H7 (cell line): ENCODE results near the gene TINAGL1. TPM values are rescaled to one million over a fixed set of nuclear protein-coding genes. Genes with fewer than 3 reads are reported as not detected.
"Not testable (repeated sequence)": the region's sequence is repeated elsewhere in the genome, so short reads cannot be mapped to it uniquely, and the experiment has no call there.

Experiments used
- DNase-seq: peaks from one replicate; pipeline ENCODE4 v3.0.0; 2012
- H3K27me3 ChIP-seq: 2 replicates; pipeline ENCODE4 v1.6.0; 2011; ENCODE audit warnings: mild to moderate bottlenecking, low read length; ENCODE audit not compliant: control insufficient read depth, insufficient read depth
- H3K36me3 ChIP-seq: replicated peaks from 2 replicates; pipeline ENCODE4 v1.5.1; 2011; ENCODE audit warnings: low read length; ENCODE audit not compliant: control insufficient read depth, insufficient read depth
- H3K4me3 ChIP-seq: 2 replicates; pipeline ENCODE4 v1.5.1; 2011; ENCODE audit warnings: low read depth, mild to moderate bottlenecking, control low read depth, low read length, moderate library complexity; ENCODE audit not compliant: insufficient read depth
- total RNA-seq: library from RNA; depleted of rRNA; stranded (reverse); fragments of >200 nt; shearing (Covaris generic); gene quantifications from 2 replicates; pipeline ENCODE4 v1.2.3, GENCODE V29; 2014

The TINAGL1 gene
- total RNA-seq, 1 experiment from 2014 or later: 11.5 TPM

DNA sequence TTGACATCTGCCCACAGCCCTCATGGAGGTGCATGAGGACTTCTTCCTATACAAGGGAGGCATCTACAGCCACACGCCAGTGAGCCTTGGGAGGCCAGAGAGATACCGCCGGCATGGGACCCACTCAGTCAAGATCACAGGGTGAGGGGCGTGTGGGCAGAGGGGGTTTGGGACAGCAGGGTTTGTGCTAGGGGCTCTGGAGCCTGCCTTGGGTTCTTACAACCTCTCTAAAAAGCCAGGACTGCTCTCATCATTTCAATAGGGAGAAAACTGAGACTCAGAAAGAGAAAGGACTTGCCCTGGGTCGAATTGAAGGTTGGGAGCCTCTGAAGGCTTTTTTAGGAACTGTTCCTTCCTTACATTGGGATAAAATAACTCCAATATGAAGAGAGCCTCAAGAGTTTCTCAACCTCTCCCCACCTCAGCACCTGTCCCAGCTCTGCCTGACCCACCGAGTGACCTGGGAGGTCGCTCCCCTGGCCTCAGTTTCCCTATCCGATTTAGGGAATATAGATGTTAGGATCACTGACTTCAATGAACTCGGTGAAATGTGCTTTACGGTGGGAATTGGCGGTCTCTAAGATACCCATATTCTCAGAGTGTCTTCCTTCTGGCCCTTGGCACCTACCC, 9.5 kb downstream of the TINAGL1 start:
- Histone ChIP-seq H3K27me3 (peaks cover 7% of the 10 kb centered on the region), H3K36me3 (no peaks in the 10 kb centered on the region), H3K4me3 (no peak overlapping the region)
- no peak for DNase-seq

DNA sequence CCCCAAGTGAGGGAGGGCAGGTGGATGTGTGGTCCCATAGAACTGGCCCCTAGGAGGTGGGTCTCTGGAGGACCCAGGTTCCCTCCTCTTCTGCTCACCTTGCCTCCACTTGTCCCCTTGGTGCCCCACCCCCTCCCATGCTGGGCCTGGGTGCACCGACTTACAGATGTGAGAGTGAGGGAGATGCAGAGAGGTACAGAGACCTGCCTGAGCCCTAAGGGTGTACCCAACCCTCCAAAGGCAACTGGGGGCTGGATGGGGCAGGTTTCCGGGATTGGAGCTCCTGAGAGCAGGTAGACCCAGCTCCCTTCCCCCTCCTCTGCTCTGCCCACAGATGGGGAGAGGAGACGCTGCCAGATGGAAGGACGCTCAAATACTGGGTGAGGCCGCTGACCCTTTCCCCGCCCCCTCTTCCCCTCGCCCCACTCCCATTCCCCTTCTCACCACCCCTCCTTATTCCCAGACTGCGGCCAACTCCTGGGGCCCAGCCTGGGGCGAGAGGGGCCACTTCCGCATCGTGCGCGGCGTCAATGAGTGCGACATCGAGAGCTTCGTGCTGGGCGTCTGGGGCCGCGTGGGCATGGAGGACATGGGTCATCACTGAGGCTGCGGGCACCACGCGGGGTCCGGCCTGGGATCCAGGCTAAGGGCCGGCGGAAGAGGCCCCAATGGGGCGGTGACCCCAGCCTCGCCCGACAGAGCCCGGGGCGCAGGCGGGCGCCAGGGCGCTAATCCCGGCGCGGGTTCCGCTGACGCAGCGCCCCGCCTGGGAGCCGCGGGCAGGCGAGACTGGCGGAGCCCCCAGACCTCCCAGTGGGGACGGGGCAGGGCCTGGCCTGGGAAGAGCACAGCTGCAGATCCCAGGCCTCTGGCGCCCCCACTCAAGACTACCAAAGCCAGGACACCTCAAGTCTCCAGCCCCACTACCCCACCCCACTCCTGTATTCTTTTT, 10.3 kb downstream of the TINAGL1 start:
- DNase-seq: no peak
- Histone ChIP-seq H3K36me3 (no peaks in the 10 kb centered on the region), H3K4me3 (peak overlapping the region; percentile 10; the same call in 1 of the 2 replicates), H3K27me3 (peaks cover 7% of the 10 kb centered on the region)

DNA sequence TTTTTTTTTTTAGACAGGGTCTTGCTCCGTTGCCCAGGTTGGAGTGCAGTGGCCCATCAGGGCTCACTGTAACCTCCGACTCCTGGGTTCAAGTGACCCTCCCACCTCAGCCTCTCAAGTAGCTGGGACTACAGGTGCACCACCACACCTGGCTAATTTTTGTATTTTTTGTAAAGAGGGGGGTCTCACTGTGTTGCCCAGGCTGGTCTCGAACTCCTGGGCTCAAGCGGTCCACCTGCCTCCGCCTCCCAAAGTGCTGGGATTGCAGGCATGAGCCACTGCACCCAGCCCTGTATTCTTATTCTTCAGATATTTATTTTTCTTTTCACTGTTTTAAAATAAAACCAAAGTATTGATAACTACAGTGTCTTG, 11.0 kb downstream of the TINAGL1 start:
- not testable (repeated sequence) for H3K36me3 ChIP-seq, H3K4me3 ChIP-seq, DNase-seq, H3K27me3 ChIP-seq

DNA sequence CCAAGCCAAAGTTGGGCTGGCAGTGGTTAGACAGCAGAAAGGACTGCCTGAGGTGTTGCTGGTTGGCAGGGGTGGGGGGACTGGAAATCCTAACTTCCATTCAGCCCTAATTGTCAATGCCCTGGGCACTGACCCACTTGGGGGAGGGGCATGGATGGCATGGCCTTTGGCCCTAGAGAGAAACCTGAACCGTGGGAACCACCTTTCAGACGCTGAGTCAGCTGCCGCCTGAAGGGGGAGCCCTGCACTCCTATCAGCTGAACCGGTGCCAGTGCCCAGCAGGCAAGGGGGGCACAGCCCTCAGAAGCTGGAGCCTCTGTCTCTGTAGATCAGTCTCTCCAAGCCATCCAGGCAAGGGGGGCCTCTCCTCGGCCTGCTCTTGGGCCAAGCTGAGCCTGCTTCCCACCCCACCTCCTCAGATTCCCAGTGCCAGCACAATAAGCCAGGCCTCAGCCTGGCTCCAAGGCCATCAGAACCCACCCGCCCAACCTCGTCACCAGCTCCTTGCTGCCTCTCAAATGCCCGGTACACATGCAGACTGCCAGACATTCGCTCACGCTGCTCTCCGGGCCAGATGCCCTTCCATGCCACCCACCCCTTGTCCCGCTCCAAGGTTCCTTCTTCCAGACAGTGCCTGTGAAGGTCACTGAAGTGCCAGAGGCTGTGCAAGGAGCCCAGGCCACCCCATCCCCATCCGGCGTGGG, 11.6 kb downstream of the TINAGL1 start:
- H3K27me3 ChIP-seq: peaks cover 7% of the 10 kb centered on the region
- H3K4me3 ChIP-seq: no peak overlapping the region
- DNase-seq: peak; percentile 95
- H3K36me3 ChIP-seq: no peaks in the 10 kb centered on the region

DNA sequence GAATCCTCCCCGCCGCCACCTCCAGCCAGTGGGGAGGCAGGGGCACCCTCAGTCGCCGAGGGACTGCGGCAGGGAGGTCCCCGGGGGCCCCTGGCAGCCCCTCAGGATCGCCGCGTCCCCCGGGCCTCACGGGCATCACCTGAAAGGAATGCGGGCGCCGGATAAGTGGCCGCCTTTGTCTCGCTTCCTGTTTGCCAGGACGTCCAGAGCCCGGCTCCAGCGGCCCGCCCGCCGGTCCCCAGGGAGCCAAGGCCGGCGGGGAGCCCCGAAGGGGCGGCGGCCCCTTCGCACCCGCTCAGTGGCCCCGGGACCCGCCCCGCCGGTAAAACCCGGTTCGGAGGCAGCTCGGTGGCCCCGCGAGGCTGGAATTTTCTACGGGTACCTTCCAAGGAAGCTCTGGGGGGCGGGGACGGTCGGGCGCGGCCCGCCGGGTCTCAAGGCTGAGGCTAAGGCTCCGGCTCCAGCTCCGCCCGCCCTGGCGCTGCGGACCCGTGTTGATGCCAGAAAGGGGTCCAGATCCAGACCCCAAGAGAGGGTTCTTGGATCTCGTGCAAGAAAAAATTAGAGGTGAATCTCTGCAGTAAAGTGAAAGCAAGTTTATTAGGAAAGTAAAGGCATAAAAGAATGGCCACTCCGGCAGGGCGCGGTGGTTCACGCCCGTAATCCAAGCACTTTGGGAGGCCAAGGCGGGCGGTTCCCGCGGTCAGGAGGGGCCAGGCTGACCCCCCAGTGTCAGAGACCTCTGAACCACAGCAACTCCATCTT, 12.6 kb downstream of the TINAGL1 start:
- Histone ChIP-seq H3K27me3 (peaks cover 7% of the 10 kb centered on the region), H3K4me3 (peak overlapping the region; percentile 32), H3K36me3 (no peaks in the 10 kb centered on the region)
- DNase-seq: peak; percentile 88

DNA sequence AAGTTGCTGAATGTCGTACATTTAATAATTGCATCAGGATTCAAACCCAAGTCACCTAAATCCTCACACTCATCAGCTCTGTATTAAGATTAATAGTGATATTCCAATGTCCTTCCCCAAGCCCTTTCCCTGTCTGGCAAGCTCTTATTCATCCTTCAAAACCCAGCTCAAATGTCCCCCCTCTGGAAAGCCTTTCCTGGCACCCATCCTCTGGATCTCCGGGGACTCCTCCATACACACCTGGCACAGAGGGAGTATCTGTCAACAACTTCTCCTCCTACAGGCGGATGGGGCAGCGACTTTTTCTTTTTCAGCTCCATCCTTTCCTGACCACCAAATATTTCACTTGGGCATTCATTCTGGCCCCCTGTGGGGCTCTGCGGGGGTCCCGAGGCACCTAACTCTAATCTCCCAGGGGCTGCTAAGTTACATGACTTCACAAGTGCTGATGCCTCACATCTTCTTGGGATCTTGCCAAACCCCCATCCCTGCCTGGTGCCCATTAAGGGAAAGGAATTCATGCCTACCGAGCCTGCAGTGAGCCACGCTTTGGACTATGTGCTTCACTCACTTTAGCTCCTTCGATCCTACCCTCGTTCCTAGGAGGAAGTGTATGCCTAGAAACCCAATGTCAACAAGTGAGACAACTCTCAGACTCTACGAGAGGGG, 15.2 kb downstream of the TINAGL1 start:
- no peak for DNase-seq
- Histone ChIP-seq H3K4me3 (no peak overlapping the region), H3K27me3 (peaks cover 7% of the 10 kb centered on the region), H3K36me3 (no peaks in the 10 kb centered on the region)

DNA sequence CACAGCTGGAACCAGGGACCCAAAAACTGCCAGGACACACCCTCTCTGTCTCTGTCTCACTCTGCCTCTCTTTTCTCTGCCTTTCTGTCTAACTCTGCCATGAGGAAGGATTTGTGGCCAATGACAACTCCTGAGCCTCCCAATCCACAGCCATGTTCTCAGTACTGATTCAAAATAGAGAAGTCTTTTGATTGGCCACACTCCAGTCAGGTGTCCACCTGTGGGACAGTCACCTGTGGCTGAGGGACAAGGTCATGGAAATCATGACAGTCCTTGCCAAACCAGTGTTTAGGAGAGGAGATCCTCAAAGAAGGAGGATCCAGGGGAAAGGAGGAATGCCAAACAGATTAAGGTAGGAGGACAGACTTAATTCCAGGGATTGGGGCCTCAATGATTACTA, 15.8 kb downstream of the TINAGL1 start:
- no peaks in the 10 kb centered on the region for H3K36me3 ChIP-seq
- no peak for DNase-seq
- no peak overlapping the region for H3K4me3 ChIP-seq
- H3K27me3 ChIP-seq: peaks cover 7% of the 10 kb centered on the region

DNA sequence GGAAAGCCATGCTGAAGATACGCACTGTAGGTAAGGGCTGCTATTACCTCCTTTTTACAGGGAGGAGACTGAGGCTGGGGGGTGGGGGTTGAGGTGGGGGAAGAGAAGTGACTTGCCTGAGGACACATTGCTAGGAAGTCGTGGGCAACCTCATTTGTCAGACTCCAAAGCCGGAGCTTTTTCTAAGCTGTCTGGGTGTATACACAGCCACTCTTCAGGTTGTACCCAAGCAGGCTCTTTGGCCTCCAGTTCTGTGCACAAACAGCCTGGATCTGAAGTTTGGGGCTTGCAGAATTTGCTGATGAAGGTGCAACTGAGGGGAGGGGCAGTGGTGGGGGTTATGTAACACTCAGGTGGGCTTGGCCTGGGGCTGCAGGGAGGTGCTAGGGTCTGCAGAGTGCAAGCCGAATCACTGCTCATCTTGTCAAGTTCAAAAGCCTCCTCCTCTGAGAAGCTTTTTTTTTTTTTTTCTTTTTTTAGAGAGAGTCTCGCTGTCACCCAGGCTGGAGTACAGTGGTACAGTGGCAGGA, 16.9 kb downstream of the TINAGL1 start:
- H3K4me3 ChIP-seq: no peak overlapping the region
- peaks cover 4% of the 10 kb centered on the region for H3K27me3 ChIP-seq
- H3K36me3 ChIP-seq: no peaks in the 10 kb centered on the region
- no peak for DNase-seq

DNA sequence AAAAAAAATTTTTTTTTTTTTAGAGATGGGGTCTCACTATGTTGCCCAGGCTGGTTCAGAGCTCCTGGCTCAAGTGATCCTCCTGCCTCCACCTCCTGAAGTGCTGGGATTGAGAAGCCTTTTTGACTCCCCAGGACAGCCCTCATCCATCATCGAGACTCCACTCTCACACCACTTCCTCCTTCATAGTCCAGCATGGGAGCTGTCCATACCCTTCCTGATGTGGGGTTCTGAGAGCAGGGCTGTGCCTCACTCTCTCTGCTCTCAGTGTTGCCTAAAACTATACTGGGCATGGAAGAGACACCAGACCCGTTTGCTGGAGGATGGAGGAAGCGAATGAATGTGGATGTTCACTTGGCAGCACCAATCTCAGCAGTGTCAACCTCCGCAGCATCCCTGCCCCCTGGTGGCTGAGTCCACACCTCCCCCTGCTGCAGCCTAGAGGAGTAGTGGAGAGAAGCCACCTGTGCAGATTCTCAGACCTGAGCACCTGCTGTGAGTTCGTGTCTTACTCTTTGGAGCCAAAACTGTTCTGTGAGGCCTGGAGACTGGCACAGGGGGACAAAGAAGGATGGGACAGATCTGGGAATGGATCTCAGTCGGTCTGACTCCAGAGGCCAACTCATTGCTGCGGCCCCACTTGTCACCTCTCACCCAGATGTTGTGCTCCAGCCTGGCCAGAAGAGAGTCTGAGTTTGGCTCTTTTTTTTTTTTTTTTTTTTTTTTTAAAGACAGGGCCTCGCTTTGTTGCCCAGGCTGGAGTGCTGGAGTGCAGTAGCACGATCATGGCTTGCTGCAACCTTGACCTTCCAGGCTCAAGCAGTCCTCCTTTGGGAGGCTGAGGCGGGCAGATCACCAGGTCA, 17.7 kb downstream of the TINAGL1 start:
- DNase-seq: peak; percentile 85
- H3K27me3 ChIP-seq: peaks cover 3% of the 10 kb centered on the region
- no peaks in the 10 kb centered on the region for H3K36me3 ChIP-seq
- H3K4me3 ChIP-seq: no peak overlapping the region

DNA sequence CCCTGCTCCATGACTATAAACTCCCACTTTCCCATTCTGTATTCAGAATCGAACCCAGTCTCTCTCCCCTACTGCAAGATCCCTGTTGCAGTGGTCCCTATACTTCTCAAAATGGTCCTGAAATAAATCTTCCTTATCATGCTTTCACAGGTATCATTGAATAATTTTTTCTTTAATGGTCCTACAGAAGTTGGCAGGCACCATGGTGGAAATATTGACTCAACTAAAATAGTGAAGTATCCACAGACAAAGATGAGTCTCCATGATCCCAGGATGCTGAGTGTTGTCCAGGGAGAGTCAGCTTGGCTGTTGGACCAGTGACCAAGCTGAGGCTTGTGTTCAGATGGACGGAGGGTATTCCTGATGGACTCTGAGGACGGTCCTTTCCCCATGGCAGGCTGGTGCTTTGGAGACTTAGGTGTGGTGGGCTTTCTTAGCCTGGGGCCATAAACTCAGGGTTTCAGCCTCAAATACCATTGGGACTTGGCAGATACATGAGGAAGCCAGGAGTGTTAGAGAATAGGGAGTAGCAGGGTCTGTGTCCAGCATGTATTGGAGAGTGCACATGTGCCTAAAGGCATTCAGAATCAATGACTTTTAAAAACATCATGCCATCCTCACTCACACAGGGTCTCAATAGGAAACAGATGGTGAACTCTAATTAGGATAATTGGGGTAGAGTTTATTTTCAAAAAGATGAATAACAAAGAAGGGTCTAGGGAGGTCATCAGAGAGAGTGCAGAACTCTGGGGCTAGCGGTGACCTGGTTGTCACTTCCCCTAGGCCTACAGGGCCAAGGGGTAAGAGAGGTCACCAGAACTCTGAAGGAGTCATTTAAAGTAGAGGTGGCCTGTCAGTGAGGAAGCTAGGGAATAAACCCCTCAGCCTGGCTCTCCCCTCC, 19.8 kb downstream of the TINAGL1 start:
- Histone ChIP-seq H3K36me3 (no peaks in the 10 kb centered on the region), H3K4me3 (no peak overlapping the region), H3K27me3 (no peaks in the 10 kb centered on the region; the same call in 1 of the 2 replicates)
- no peak for DNase-seq

DNA sequence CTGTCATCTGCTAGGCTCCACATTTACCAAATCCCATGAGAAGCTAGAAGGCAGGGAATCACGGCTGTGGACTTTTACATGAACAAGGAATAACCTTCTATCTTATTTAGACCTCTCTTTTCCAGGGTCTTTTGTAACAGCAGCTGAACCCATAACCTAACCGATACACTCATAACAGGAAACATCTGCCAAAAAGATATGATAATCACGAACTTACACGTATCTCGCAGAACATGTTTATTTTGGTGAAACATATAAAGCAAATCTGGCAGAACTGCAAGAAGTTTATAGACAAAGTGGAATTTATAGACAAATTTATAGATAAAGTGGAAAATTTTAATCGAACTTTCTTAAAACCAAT, 20.4 kb downstream of the TINAGL1 start:
- H3K4me3 ChIP-seq: no peak overlapping the region
- no peak for DNase-seq
- H3K27me3 ChIP-seq: no peaks in the 10 kb centered on the region; the same call in 1 of the 2 replicates
- no peaks in the 10 kb centered on the region for H3K36me3 ChIP-seq

DNA sequence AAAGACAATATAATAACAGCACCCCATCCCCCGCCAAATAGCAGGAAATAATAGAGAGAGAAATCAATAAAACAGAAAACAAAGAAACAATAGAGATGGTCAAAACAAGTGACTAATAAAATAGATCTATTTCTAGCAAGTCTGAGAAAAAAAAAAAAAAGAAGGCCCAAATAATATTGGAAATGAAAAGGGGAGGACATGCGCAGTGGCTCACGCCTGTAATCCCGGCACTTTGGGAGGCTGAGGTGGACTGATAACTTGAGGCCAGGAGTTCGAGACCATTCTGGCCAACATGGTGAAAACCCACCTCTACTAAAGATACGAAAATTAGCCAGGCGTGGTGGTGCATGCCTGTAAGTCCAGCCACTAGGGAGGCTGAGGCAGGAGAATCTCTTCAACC, 22.7 kb downstream of the TINAGL1 start:
- no peak for DNase-seq

More for the DNA sequence above, 22.7 kb downstream of the TINAGL1 start:
- Histone ChIP-seq H3K36me3 (no peaks in the 10 kb centered on the region), H3K27me3 (no peaks in the 10 kb centered on the region), H3K4me3 (no peak overlapping the region)
